ENCODE results near the gene TNRC6B.

DNA sequence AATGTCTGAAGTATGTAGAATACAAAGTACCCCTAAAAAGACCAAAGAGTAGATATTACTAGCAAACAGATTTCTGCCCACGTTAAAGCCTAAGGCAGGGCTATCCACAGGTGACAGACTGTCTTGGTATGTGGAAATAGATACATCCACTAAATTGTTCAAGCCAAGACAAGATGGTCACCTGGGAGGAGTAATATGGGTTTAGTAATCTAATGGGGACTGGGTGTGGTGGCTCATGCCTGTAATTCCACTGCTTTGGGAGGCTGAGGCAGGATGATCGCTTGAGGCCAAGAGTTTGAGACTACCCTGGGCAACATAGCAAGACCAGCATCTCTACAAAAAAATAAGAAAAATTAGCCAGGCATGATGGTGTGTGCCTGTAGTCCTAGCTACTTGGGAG lies 200.2 kb downstream of the TNRC6B start:
- TF ChIP-seq, protein P1, sequence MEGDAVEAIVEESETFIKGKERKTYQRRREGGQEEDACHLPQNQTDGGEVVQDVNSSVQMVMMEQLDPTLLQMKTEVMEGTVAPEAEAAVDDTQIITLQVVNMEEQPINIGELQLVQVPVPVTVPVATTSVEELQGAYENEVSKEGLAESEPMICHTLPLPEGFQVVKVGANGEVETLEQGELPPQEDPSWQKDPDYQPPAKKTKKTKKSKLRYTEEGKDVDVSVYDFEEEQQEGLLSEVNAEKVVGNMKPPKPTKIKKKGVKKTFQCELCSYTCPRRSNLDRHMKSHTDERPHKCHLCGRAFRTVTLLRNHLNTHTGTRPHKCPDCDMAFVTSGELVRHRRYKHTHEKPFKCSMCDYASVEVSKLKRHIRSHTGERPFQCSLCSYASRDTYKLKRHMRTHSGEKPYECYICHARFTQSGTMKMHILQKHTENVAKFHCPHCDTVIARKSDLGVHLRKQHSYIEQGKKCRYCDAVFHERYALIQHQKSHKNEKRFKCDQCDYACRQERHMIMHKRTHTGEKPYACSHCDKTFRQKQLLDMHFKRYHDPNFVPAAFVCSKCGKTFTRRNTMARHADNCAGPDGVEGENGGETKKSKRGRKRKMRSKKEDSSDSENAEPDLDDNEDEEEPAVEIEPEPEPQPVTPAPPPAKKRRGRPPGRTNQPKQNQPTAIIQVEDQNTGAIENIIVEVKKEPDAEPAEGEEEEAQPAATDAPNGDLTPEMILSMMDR (conservative IDR thresholded peaks at IDR 0.05 in 1 of 2, IDR thresholded peaks at IDR 0.05 in 1 of 2; ENCODE audit: low read depth in 1 of 2, low read length in 2 of 2), result no peak
- no peak for TF ChIP-seq EZH2 (IDR thresholded peaks at IDR 0.05; ENCODE audit: low read length, missing control alignments)

All from fibroblast of lung (primary cell).